Prostate gland (tissue), 2 donors: ENCODE results near the gene KIF1B.

Experiments used
- CTCF ChIP-seq, 4 experiments: fragments of 200-600 bp in 2 of 4; fragments of 450-650 bp in 2 of 4; sonication (generic) in 2 of 4; IDR thresholded peaks; 1 replicate in 3 of 4; 2 replicates in 1 of 4; pipeline ENCODE4 v1.5.1; 2016 to 2019; ENCODE audit warnings: antibody characterized with exemption in 4 of 4, mild to moderate bottlenecking in 2 of 4, moderate library complexity in 2 of 4
- POLR2A ChIP-seq: fragments of 450-650 bp; IDR thresholded peaks from one replicate; pipeline ENCODE4 v1.6.1; 2016; ENCODE audit warnings: antibody characterized with exemption, mild to moderate bottlenecking
- POLR2AphosphoS5 ChIP-seq: sonication (generic); formaldehyde crosslinking; IDR thresholded peaks from one replicate; pipeline ENCODE4 v1.6.1; 2017; ENCODE audit warnings: antibody characterized with exemption

- TF ChIP-seq CTCF (IDR thresholded peaks at IDR 0.05) = no peak
- TF ChIP-seq POLR2A = no peak
- no peak for TF ChIP-seq POLR2AphosphoS5
Observed at GRCh38 chr1:10324627-10325026, 114.3 kb downstream of the KIF1B start.
